ENCODE measurements around the gene MYH14. TPM values are rescaled to one million over a fixed set of nuclear protein-coding genes. Genes with fewer than 3 reads are reported as not detected.

MYH14 gene
- total RNA-seq, 6 experiments from 2014 or later: 0.09 TPM; not detected in 5

- H3K36me3 Mint-ChIP-seq (ENCODE audit: low read depth): no peaks in the 10 kb centered on the region
- peaks cover 6% of the 10 kb centered on the region; the same call in 1 of the 2 replicates for H3K4me1 Mint-ChIP-seq (ENCODE audit: low read depth)
- no peak overlapping the region for H3K4me3 Mint-ChIP-seq
- H3K27me3 Mint-ChIP-seq (ENCODE audit: insufficient read depth): peaks cover 26% of the 10 kb centered on the region
- no peaks in the 10 kb centered on the region for H3K9me3 Mint-ChIP-seq
- no peak for TF ChIP-seq CTCF (IDR thresholded peaks at IDR 0.05)
- H3K27ac Mint-ChIP-seq: no peak overlapping the region
- no peak for DNase-seq
Measured at GRCh38 chr19:50319156-50319555, 115.7 kb downstream of the MYH14 start.

- no peaks in the 10 kb centered on the region for H3K36me3 Mint-ChIP-seq (ENCODE audit: low read depth)
- DNase-seq: no peak
- no peaks in the 10 kb centered on the region for H3K9me3 Mint-ChIP-seq
- H3K4me3 Mint-ChIP-seq: no peak overlapping the region
- peaks cover 2% of the 10 kb centered on the region; the same call in 1 of the 2 replicates for H3K4me1 Mint-ChIP-seq (ENCODE audit: low read depth)
- no peak for TF ChIP-seq CTCF (IDR thresholded peaks at IDR 0.05)
- H3K27ac Mint-ChIP-seq: no peak overlapping the region
- H3K27me3 Mint-ChIP-seq (ENCODE audit: insufficient read depth): peaks cover 27% of the 10 kb centered on the region
Measured at GRCh38 chr19:50320051-50320450, 116.6 kb downstream of the MYH14 start.

GRCh38 chr19:50320596-50320995 lies 117.2 kb downstream of the MYH14 start:
- no peak for TF ChIP-seq CTCF (IDR thresholded peaks at IDR 0.05)
- Mint-ChIP-seq H3K4me3 (no peak overlapping the region), H3K4me1 (ENCODE audit: low read depth) (no peaks in the 10 kb centered on the region), H3K27me3 (ENCODE audit: insufficient read depth) (peaks cover 29% of the 10 kb centered on the region), H3K36me3 (ENCODE audit: low read depth) (no peaks in the 10 kb centered on the region), H3K27ac (no peak overlapping the region), H3K9me3 (no peaks in the 10 kb centered on the region)
- DNase-seq: no peak

GRCh38 chr19:50321831-50322230 lies 118.4 kb downstream of the MYH14 start:
- Mint-ChIP-seq H3K27me3 (ENCODE audit: insufficient read depth) (peaks cover 23% of the 10 kb centered on the region), H3K4me3 (no peak overlapping the region), H3K27ac (no peak overlapping the region), H3K4me1 (ENCODE audit: low read depth) (no peaks in the 10 kb centered on the region), H3K9me3 (0 out of 2 replicates have a peak, but pooled peaks cover under 1% of the 10 kb centered on the region), H3K36me3 (ENCODE audit: low read depth) (no peaks in the 10 kb centered on the region)
- no peak for TF ChIP-seq CTCF (IDR thresholded peaks at IDR 0.05)
- DNase-seq: no peak

GRCh38 chr19:50322234-50322633 lies 118.8 kb downstream of the MYH14 start:
- no peak for TF ChIP-seq CTCF (IDR thresholded peaks at IDR 0.05)
- no peak for DNase-seq
- H3K4me1 Mint-ChIP-seq (ENCODE audit: low read depth): no peaks in the 10 kb centered on the region
- H3K4me3 Mint-ChIP-seq: no peak overlapping the region
- H3K27ac Mint-ChIP-seq: no peak overlapping the region
- H3K9me3 Mint-ChIP-seq: peaks cover 4% of the 10 kb centered on the region; the same call in 1 of the 2 replicates
- H3K27me3 Mint-ChIP-seq (ENCODE audit: insufficient read depth): peaks cover 25% of the 10 kb centered on the region
- no peaks in the 10 kb centered on the region for H3K36me3 Mint-ChIP-seq (ENCODE audit: low read depth)

Measured in HFFc6 (cell line).